Sigmoid colon (tissue), 7 donors: Measurements from ENCODE around the gene TLR1. TPM values are rescaled to one million over a fixed set of nuclear protein-coding genes. Genes with fewer than 3 reads are reported as not detected.

Source experiments
- DNase-seq: peaks from one replicate; pipeline ENCODE4 v3.0.0-alpha.2; 2019
- H3K27ac ChIP-seq, 4 donors: fragments of 200-600 bp; sonication (generic); one replicate each; pipeline ENCODE4 v1.5.1; 2016 to 2019; ENCODE audit warnings: mild to moderate bottlenecking in 1 of 4
- H3K27me3 ChIP-seq, 3 donors: fragments of 200-600 bp; sonication (generic); one replicate each; pipeline ENCODE4 v1.5.1; 2019; ENCODE audit warnings: mild to moderate bottlenecking in 1 of 3
- H3K36me3 ChIP-seq, 4 donors: fragments of 200-600 bp; sonication (generic); one replicate each; pipeline ENCODE4 v1.5.1; 2016 to 2019
- H3K4me1 ChIP-seq, 4 donors: fragments of 200-600 bp; sonication (generic); one replicate each; pipeline ENCODE4 v1.5.1; 2017 to 2019
- H3K4me3 ChIP-seq, 4 donors: fragments of 200-600 bp; sonication (generic); one replicate each; pipeline ENCODE4 v1.5.1; 2017 to 2019; ENCODE audit warnings: mild to moderate bottlenecking in 2 of 4, moderate library complexity in 1 of 4
- H3K9me3 ChIP-seq, 4 donors: fragments of 200-600 bp in 3 of 4; sonication (generic) in 3 of 4; one replicate each; pipeline versions ENCODE4 v1.5.1 to v1.6.1; 2013 to 2019
- EP300 ChIP-seq, 4 donors: sonication (generic); formaldehyde crosslinking; IDR thresholded peaks; one replicate each; pipeline ENCODE4 v1.6.1; 2017; ENCODE audit warnings: antibody characterized with exemption in 4 of 4
- POLR2A ChIP-seq, 2 donors: fragments of 450-650 bp; IDR thresholded peaks; one replicate each; pipeline ENCODE4 v1.6.1; 2016; ENCODE audit warnings: antibody characterized with exemption in 2 of 2, mild to moderate bottlenecking in 2 of 2, moderate library complexity in 2 of 2
- POLR2AphosphoS5 ChIP-seq, 4 donors: sonication (generic); formaldehyde crosslinking; IDR thresholded peaks; one replicate each; pipeline ENCODE4 v1.6.1; 2017; ENCODE audit warnings: antibody characterized with exemption in 4 of 4
- WGBS, 2 donors: extraction: QIAGEN DNeasy Blood & Tissue Kit; methylation state at CpG; one replicate each; pipeline ENCODE4 v1.1.7; 2013; 5-methylcytosine and 5-hydroxymethylcytosine counted together
- intact Hi-C: fragments of 100-400 bp; cut with DNase I; formaldehyde crosslinking; loops from one replicate; pipeline ENCODE4 v1.15.1; 2023
- polyA plus RNA-seq, 3 donors: library from polyadenylated mRNA; stranded (reverse); fragments of 200-250 nt; gene quantifications; one replicate each; pipeline ENCODE4 v1.2.3, GENCODE V29; 2013
- total RNA-seq, 4 donors: library from RNA; depleted of rRNA; stranded (reverse); fragments of >200 nt; gene quantifications; one replicate each; pipeline ENCODE4 v1.1.0, GENCODE V29; 2016
- TF ChIP-seq, protein P1 (sequence below), 4 experiments: fragments of 450-650 bp in 3 of 4; fragments of 200-600 bp in 1 of 4; IDR thresholded peaks; one replicate each; pipeline ENCODE4 v1.5.1; 2016 to 2019; ENCODE audit warnings: antibody characterized with exemption in 4 of 4, mild to moderate bottlenecking in 3 of 4, moderate library complexity in 2 of 4
- donor health status: healthy with polysubstance abuse.
- donor health status: Bipolar disorder and iron deficiency.
- donor health status: healthy.

The TLR1 gene
- total and polyA plus RNA-seq, 7 donors, result 1.8 to 15.7 (median 8.7) TPM

DNA sequence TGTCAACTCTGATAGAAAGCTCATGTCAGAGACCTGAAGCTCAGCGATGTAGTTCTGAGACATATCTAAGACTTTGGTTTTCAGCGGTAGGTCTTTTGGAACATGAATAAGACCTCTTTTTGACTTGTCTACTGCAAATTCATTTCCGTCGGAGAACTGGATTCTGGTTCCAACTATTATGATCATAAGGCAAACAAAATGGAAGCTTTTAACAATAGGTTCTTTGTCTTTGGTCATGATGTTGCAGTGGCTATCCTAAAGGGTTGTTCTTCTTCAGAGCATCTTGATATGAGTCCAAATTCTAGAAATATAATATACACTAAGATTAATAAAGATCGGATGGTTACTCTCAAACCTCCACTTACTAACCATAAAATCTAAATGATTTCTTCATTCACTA is 24.6 kb upstream of the TLR1 start:
- H3K4me3 ChIP-seq, result no peak overlapping the region
- H3K27me3 ChIP-seq, result no peaks in the 10 kb centered on the region
- no peaks in the 10 kb centered on the region for H3K9me3 ChIP-seq
- H3K4me1 ChIP-seq, result no peaks in the 10 kb centered on the region
- intact Hi-C loops, result no loop called here
- no peak overlapping the region for H3K27ac ChIP-seq
- no peak for TF ChIP-seq POLR2A (IDR thresholded peaks at IDR 0.05)
- TF ChIP-seq, protein P1, sequence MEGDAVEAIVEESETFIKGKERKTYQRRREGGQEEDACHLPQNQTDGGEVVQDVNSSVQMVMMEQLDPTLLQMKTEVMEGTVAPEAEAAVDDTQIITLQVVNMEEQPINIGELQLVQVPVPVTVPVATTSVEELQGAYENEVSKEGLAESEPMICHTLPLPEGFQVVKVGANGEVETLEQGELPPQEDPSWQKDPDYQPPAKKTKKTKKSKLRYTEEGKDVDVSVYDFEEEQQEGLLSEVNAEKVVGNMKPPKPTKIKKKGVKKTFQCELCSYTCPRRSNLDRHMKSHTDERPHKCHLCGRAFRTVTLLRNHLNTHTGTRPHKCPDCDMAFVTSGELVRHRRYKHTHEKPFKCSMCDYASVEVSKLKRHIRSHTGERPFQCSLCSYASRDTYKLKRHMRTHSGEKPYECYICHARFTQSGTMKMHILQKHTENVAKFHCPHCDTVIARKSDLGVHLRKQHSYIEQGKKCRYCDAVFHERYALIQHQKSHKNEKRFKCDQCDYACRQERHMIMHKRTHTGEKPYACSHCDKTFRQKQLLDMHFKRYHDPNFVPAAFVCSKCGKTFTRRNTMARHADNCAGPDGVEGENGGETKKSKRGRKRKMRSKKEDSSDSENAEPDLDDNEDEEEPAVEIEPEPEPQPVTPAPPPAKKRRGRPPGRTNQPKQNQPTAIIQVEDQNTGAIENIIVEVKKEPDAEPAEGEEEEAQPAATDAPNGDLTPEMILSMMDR (IDR thresholded peaks at IDR 0.05), result no peak
- TF ChIP-seq EP300 (IDR thresholded peaks at IDR 0.05), result no peak
- no peak for TF ChIP-seq POLR2AphosphoS5 (IDR thresholded peaks at IDR 0.05)
- DNase-seq, result no peak
- no peaks in the 10 kb centered on the region for H3K36me3 ChIP-seq
- 48 to 80% methylated on average over 5 of the region's 5 CpGs for WGBS, 2 donors

DNA sequence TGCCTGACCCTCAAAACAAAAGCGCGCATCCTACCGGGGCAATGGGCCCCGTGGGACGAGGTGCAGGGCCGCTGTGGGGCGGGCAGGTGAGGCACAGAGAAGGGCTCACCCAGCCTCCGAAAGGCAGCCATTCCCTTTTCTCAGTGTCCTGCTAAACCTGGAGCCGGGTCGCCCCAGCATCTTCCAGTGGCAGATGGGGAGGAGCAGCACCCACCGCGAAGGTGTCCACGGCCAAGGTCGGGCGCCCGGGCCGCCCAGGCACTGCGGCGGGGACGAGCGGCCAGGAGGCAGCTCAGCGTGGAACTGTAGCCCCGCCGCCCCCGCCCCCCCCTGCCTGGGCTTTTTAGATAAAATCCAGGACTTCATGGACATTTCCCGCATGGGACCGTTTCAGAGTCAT is 19.2 kb upstream of the TLR1 start:
- Histone ChIP-seq H3K27me3 (no peaks in the 10 kb centered on the region), H3K36me3 (no peaks in the 10 kb centered on the region), H3K4me1 (no peaks in the 10 kb centered on the region), H3K9me3 (no peaks in the 10 kb centered on the region), H3K4me3 (no peak overlapping the region), H3K27ac (no peak overlapping the region)
- TF ChIP-seq EP300 (IDR thresholded peaks at IDR 0.05), result no peak
- TF ChIP-seq, protein P1 (IDR thresholded peaks at IDR 0.05), result no peak
- no peak for TF ChIP-seq POLR2AphosphoS5 (IDR thresholded peaks at IDR 0.05)
- TF ChIP-seq POLR2A (IDR thresholded peaks at IDR 0.05), result no peak
- WGBS, 2 donors, result 97 to 98% methylated on average over 27 of the region's 27 CpGs
- DNase-seq, result no peak
- intact Hi-C loops, result no loop called here

DNA sequence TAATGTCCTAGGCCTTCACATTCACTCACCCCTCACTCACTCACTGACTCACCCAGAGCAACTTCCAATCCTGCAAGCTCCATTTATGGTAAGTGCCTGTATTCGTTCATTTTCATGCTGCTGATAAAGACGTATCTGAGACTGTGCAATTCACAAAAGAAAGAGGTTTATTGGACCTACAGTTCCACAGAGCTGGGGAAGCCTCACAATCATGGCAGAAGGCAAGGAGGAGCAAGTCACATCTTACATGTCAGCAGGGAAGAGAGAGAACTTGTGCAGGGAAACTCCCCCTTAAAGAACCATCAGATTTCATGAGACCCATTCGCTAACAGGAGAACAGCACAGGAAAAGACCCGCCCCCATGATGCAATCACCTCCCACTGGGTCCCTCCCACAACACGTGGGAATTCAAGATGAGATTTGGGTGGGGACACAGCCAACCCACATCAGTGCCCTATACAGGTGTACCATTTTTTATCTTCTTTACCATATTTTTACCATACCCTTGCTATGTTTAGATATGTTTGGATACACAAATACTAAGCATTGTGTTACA is 18.2 kb upstream of the TLR1 start:
- H3K4me1 ChIP-seq, result no peaks in the 10 kb centered on the region
- no peaks in the 10 kb centered on the region for H3K27me3 ChIP-seq
- no peaks in the 10 kb centered on the region for H3K9me3 ChIP-seq
- DNase-seq, result no peak
- no peaks in the 10 kb centered on the region for H3K36me3 ChIP-seq
- 87 to 90% methylated on average over 5 of the region's 5 CpGs for WGBS, 2 donors
- no peak overlapping the region for H3K4me3 ChIP-seq
- no peak for TF ChIP-seq POLR2A (IDR thresholded peaks at IDR 0.05)
- TF ChIP-seq POLR2AphosphoS5 (IDR thresholded peaks at IDR 0.05), result no peak
- TF ChIP-seq, protein P1 (IDR thresholded peaks at IDR 0.05), result no peak
- no peak for TF ChIP-seq EP300 (IDR thresholded peaks at IDR 0.05)
- no peak overlapping the region for H3K27ac ChIP-seq
- intact Hi-C loops, result no loop called here

DNA sequence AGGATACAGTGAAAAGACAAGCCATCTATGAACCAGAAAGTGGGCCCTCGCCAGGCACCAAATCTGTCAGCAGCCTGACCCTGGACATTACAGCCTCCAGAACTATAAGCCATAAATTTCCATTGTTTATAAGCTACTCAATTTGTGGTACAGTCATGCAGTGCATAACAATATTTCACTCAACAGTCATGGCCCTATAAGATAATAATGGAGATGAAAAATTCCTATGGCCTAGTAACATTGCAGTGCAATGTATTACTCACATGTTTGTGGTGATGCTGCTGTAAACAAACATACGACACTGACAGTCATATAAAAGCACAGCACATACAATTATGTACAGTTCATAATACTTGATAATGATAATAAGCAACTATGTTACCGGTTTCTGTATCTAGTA is 17.1 kb upstream of the TLR1 start:
- no peak overlapping the region for H3K27ac ChIP-seq
- TF ChIP-seq, protein P1 (IDR thresholded peaks at IDR 0.05), result no peak
- TF ChIP-seq POLR2AphosphoS5 (IDR thresholded peaks at IDR 0.05) (no peak), POLR2A (IDR thresholded peaks at IDR 0.05) (no peak), EP300 (IDR thresholded peaks at IDR 0.05) (no peak)
- H3K9me3 ChIP-seq, result no peaks in the 10 kb centered on the region
- no peak overlapping the region for H3K4me3 ChIP-seq
- WGBS, 2 donors, result 90 to 92% methylated on average over 3 of the region's 3 CpGs
- no peaks in the 10 kb centered on the region for H3K36me3 ChIP-seq
- intact Hi-C loops, result no loop called here
- no peaks in the 10 kb centered on the region for H3K27me3 ChIP-seq
- DNase-seq, result no peak
- H3K4me1 ChIP-seq, result no peaks in the 10 kb centered on the region
